Endothelial cell (in vitro differentiated cells): ENCODE measurements around the gene FAM227A. TPM values are rescaled to one million over a fixed set of nuclear protein-coding genes. Genes with fewer than 3 reads are reported as not detected.

ENCODE experiments used
- DNase-seq: peaks from one replicate; pipeline ENCODE4 v3.0.0; 2021; ENCODE audit warnings: low spot score
- H3K27ac Mint-ChIP-seq: one replicate; pipeline ENCODE4 v1.8.0; 2021; ENCODE audit warnings: mixed read lengths, inconsistent platforms; ENCODE audit not compliant: unreplicated experiment
- H3K27me3 Mint-ChIP-seq: one replicate; pipeline ENCODE4 v1.8.0; 2021; ENCODE audit warnings: mild to moderate bottlenecking, moderate library complexity, mixed read lengths, inconsistent platforms; ENCODE audit not compliant: unreplicated experiment
- H3K36me3 Mint-ChIP-seq: one replicate; pipeline ENCODE4 v1.8.0; 2021; ENCODE audit warnings: mild to moderate bottlenecking, low read depth, mixed read lengths, inconsistent platforms; ENCODE audit not compliant: unreplicated experiment
- H3K4me1 Mint-ChIP-seq: one replicate; pipeline ENCODE4 v1.8.0; 2021; ENCODE audit warnings: mild to moderate bottlenecking, mixed read lengths, inconsistent platforms; ENCODE audit not compliant: unreplicated experiment
- H3K4me3 Mint-ChIP-seq: one replicate; pipeline ENCODE4 v1.8.0; 2021; ENCODE audit warnings: mild to moderate bottlenecking, mixed read lengths, inconsistent platforms; ENCODE audit not compliant: unreplicated experiment
- H3K9me3 Mint-ChIP-seq: one replicate; pipeline ENCODE4 v1.8.0; 2021; ENCODE audit warnings: mixed read lengths, inconsistent platforms; ENCODE audit not compliant: unreplicated experiment
- CTCF ChIP-seq: fragments of 200-600 bp; sonication (generic); IDR thresholded peaks from one replicate; pipeline ENCODE4 v1.5.0; 2021; ENCODE audit warnings: antibody characterized with exemption; ENCODE audit not compliant: unreplicated experiment
- total RNA-seq: library from RNA; stranded (reverse); fragmentation: NEBNext Ultra II Directional; extraction: Animal tissue kit (Norgen Biotek cat#: 25700); gene quantifications from one replicate; pipeline ENCODE4 v1.2.1, GENCODE V29; 2021; ENCODE audit not compliant: unreplicated experiment

Gene FAM227A
- total RNA-seq, 1 donor from 2014 or later, result 2.5 TPM

GRCh38 chr22:38638216-38638615 is 18.0 kb downstream of the FAM227A start:
- H3K4me1 Mint-ChIP-seq, result no peaks in the 10 kb centered on the region
- DNase-seq, result no peak
- no peak overlapping the region for H3K4me3 Mint-ChIP-seq
- no peak overlapping the region for H3K27ac Mint-ChIP-seq
- no peaks in the 10 kb centered on the region for H3K9me3 Mint-ChIP-seq
- TF ChIP-seq CTCF, result no peak
- peaks cover 1% of the 10 kb centered on the region for H3K27me3 Mint-ChIP-seq
- H3K36me3 Mint-ChIP-seq, result no peaks in the 10 kb centered on the region

GRCh38 chr22:38632528-38632927 is 23.7 kb downstream of the FAM227A start:
- Mint-ChIP-seq H3K27ac (no peak overlapping the region), H3K4me3 (no peak overlapping the region), H3K36me3 (no peaks in the 10 kb centered on the region), H3K27me3 (no peaks in the 10 kb centered on the region), H3K9me3 (no peaks in the 10 kb centered on the region), H3K4me1 (no peaks in the 10 kb centered on the region)
- TF ChIP-seq CTCF, result no peak
- no peak for DNase-seq

GRCh38 chr22:38631724-38632123 is 24.5 kb downstream of the FAM227A start:
- no peak overlapping the region for H3K27ac Mint-ChIP-seq
- H3K27me3 Mint-ChIP-seq, result no peaks in the 10 kb centered on the region

GRCh38 chr22:38629108-38629507 is 27.1 kb downstream of the FAM227A start:
- H3K27ac Mint-ChIP-seq, result no peak overlapping the region
- no peak for DNase-seq
- TF ChIP-seq CTCF, result no peak
- H3K27me3 Mint-ChIP-seq, result no peaks in the 10 kb centered on the region
- H3K4me1 Mint-ChIP-seq, result no peaks in the 10 kb centered on the region
- H3K9me3 Mint-ChIP-seq, result no peaks in the 10 kb centered on the region
- H3K36me3 Mint-ChIP-seq, result no peaks in the 10 kb centered on the region
- no peak overlapping the region for H3K4me3 Mint-ChIP-seq

More at GRCh38 chr22:38631724-38632123, 24.5 kb downstream of the FAM227A start:
- no peak for DNase-seq
- no peak for TF ChIP-seq CTCF
- H3K9me3 Mint-ChIP-seq, result no peaks in the 10 kb centered on the region
- H3K36me3 Mint-ChIP-seq, result no peaks in the 10 kb centered on the region
- H3K4me3 Mint-ChIP-seq, result no peak overlapping the region
- no peaks in the 10 kb centered on the region for H3K4me1 Mint-ChIP-seq

GRCh38 chr22:38628444-38628843 is 27.7 kb downstream of the FAM227A start:
- no peak for TF ChIP-seq CTCF
- Mint-ChIP-seq H3K4me3 (no peak overlapping the region), H3K27ac (no peak overlapping the region), H3K9me3 (no peaks in the 10 kb centered on the region), H3K27me3 (no peaks in the 10 kb centered on the region), H3K4me1 (no peaks in the 10 kb centered on the region), H3K36me3 (no peaks in the 10 kb centered on the region)
- no peak for DNase-seq
